Left cardiac atrium (tissue), 4 donors: ENCODE results near the gene TBC1D5. TPM values are rescaled to one million over a fixed set of nuclear protein-coding genes. Genes with fewer than 3 reads are reported as not detected.
A peak's percentile ranks its signal among the peaks of the same experiment; 100 is the strongest.
"Not testable (repeated sequence)": the region's sequence is repeated elsewhere in the genome, so short reads cannot be mapped to it uniquely, and the experiment has no call there.

Experiments used
- ATAC-seq, 2 donors: fragments of 200-7000 bp; cut with Tn5 transposase; one replicate each; pipeline ENCODE4 v1.9.1; 2020; ENCODE audit warnings: mild to moderate bottlenecking in 2 of 2, moderate library complexity in 2 of 2
- DNase-seq: peaks from one replicate; pipeline ENCODE4 v3.0.0-alpha.2; 2020
- intact Hi-C, 2 donors: fragments of 100-400 bp; cut with DNase I; formaldehyde crosslinking; loops; one replicate each; pipeline versions ENCODE4 v1.14.1 to v1.15.1; 2022 to 2023
- total RNA-seq, 2 donors: library from RNA; stranded (reverse); fragmentation: NEBNext Ultra II Directional; extraction: Animal tissue kit (Norgen Biotek cat#: 25700); gene quantifications; one replicate each; pipeline ENCODE4 v1.2.1, GENCODE V29; 2021
- donor health status: DM: no; HTN: yes; CAD: no.
- donor health status: DM: no; HTN: yes; CAD: no; lungs with severe emphysema.
- donor health status: DM: yes; HTN: yes; CAD: no.
- donor health status: Dilated cardiomyopathy.

The TBC1D5 gene
- total RNA-seq, 2 donors from 2014 or later = 33.2 to 38.7 TPM

GRCh38 chr3:17352620-17353019 is 389.8 kb downstream of the TBC1D5 start:
- ATAC-seq = no peak
- no peak for DNase-seq
- intact Hi-C loops = no loop called here

- not testable (repeated sequence) for ATAC-seq
Measured at GRCh38 chr3:17351193-17351592, 391.2 kb downstream of the TBC1D5 start.

GRCh38 chr3:17349093-17349492 is 393.3 kb downstream of the TBC1D5 start:
- DNase-seq (no peak), ATAC-seq (no peak)
- intact Hi-C loops = no loop called here

More at GRCh38 chr3:17351193-17351592, 391.2 kb downstream of the TBC1D5 start:
- intact Hi-C loops, DNase-seq: not testable (repeated sequence)

GRCh38 chr3:17342119-17342518 is 400.3 kb downstream of the TBC1D5 start:
- ATAC-seq (no peak), DNase-seq (no peak)
- intact Hi-C loops = no loop called here

- intact Hi-C loops = no loop called here
- DNase-seq (no peak), ATAC-seq (no peak)
Measured at GRCh38 chr3:17340693-17341092, 401.7 kb downstream of the TBC1D5 start.

GRCh38 chr3:17340261-17340660 is 402.2 kb downstream of the TBC1D5 start:
- no peak for DNase-seq
- ATAC-seq = no peak
- intact Hi-C loops = no loop called here

- intact Hi-C loops = no loop called here
- ATAC-seq = no peak
Measured at GRCh38 chr3:17339132-17339575, 403.3 kb downstream of the TBC1D5 start.

GRCh38 chr3:17336291-17336690 is 406.1 kb downstream of the TBC1D5 start:
- DNase-seq = no peak
- ATAC-seq = peak; percentile 29 to 70
- intact Hi-C loops = no loop called here

More at GRCh38 chr3:17339132-17339575, 403.3 kb downstream of the TBC1D5 start:
- no peak for DNase-seq

GRCh38 chr3:17333893-17334292 is 408.5 kb downstream of the TBC1D5 start:
- intact Hi-C loops = no loop called here
- ATAC-seq (no peak), DNase-seq (no peak)

GRCh38 chr3:17333446-17333845 is 409.0 kb downstream of the TBC1D5 start:
- intact Hi-C loops = no loop called here
- DNase-seq (no peak), ATAC-seq (no peak)

GRCh38 chr3:17330660-17331059 is 411.8 kb downstream of the TBC1D5 start:
- intact Hi-C loops = no loop called here
- DNase-seq (no peak), ATAC-seq (no peak)

GRCh38 chr3:17329927-17330326 is 412.5 kb downstream of the TBC1D5 start:
- intact Hi-C loops = no loop called here
- DNase-seq = no peak
- ATAC-seq = no peak

- DNase-seq = no peak
- ATAC-seq = no peak
- intact Hi-C loops = no loop called here
Measured at GRCh38 chr3:17322106-17322793, 420.2 kb downstream of the TBC1D5 start.

GRCh38 chr3:17320266-17320665 is 422.2 kb downstream of the TBC1D5 start:
- DNase-seq (no peak), ATAC-seq (no peak)
- intact Hi-C loops = no loop called here

- intact Hi-C loops = no loop called here
- peak in 1 of 2 donors; percentile 55 for ATAC-seq
Measured at GRCh38 chr3:17315897-17316296, 426.5 kb downstream of the TBC1D5 start.

GRCh38 chr3:17314171-17314570 is 428.3 kb downstream of the TBC1D5 start:
- no peak for DNase-seq
- no peak for ATAC-seq
- intact Hi-C loops = no loop called here

More at GRCh38 chr3:17315897-17316296, 426.5 kb downstream of the TBC1D5 start:
- no peak for DNase-seq

- ATAC-seq (no peak), DNase-seq (no peak)
- intact Hi-C loops = no loop called here
Measured at GRCh38 chr3:17313746-17314145, 428.7 kb downstream of the TBC1D5 start.

- intact Hi-C loops = no loop called here
- DNase-seq = no peak
- no peak for ATAC-seq
Measured at GRCh38 chr3:17310983-17311382, 431.4 kb downstream of the TBC1D5 start.

- no peak for DNase-seq
- intact Hi-C loops = no loop called here
- ATAC-seq = no peak
Measured at GRCh38 chr3:17307887-17308286, 434.5 kb downstream of the TBC1D5 start.

- intact Hi-C loops = no loop called here
- ATAC-seq (no peak), DNase-seq (no peak)
Measured at GRCh38 chr3:17307482-17307881, 434.9 kb downstream of the TBC1D5 start.

- no peak for DNase-seq
- ATAC-seq = peak in 1 of 2 donors; percentile 40
- intact Hi-C loops = no loop called here
Measured at GRCh38 chr3:17304969-17305368, 437.5 kb downstream of the TBC1D5 start.
